KMS-11 (cell line): Measurements from ENCODE around the gene CELA2B.

Experiments used
- H2AFZ ChIP-seq: fragments of 200-600 bp; sonication (generic); 2 replicates; pipeline ENCODE4 v1.6.1; 2016; ENCODE audit warnings: antibody characterized with exemption, mixed run types, low read depth
- H3K27ac ChIP-seq: fragments of 200-600 bp; sonication (generic); 2 replicates; pipeline ENCODE4 v1.6.1; 2016; ENCODE audit warnings: mild to moderate bottlenecking, mixed run types
- H3K27me3 ChIP-seq: fragments of 200-600 bp; sonication (generic); 2 replicates; pipeline ENCODE4 v1.6.1; 2017; ENCODE audit warnings: mild to moderate bottlenecking, low read depth, mixed run types, moderate library complexity; ENCODE audit not compliant: insufficient read depth
- H3K36me3 ChIP-seq: fragments of 200-600 bp; sonication (generic); 2 replicates; pipeline ENCODE4 v1.6.1; 2017; ENCODE audit warnings: mild to moderate bottlenecking, mixed run types; ENCODE audit not compliant: insufficient read depth
- H3K4me1 ChIP-seq: fragments of 200-600 bp; sonication (generic); 2 replicates; pipeline ENCODE4 v1.6.1; 2016; ENCODE audit warnings: mild to moderate bottlenecking, low read depth, mixed run types; ENCODE audit not compliant: poor library complexity, severe bottlenecking
- H3K4me2 ChIP-seq: fragments of 200-600 bp; sonication (generic); 2 replicates; pipeline ENCODE4 v1.7.0; 2016; ENCODE audit warnings: mild to moderate bottlenecking, mixed run types
- H3K4me3 ChIP-seq: fragments of 200-600 bp; sonication (generic); IDR thresholded peaks from 2 replicates; pipeline ENCODE4 v1.6.1; 2017; ENCODE audit warnings: low read depth, low read length, mixed read lengths; ENCODE audit not compliant: insufficient read depth
- H3K79me2 ChIP-seq: fragments of 200-600 bp; sonication (generic); 2 replicates; pipeline ENCODE4 v1.6.1; 2016; ENCODE audit warnings: low read depth, mixed run types; ENCODE audit not compliant: insufficient read depth
- H3K9ac ChIP-seq: fragments of 200-600 bp; sonication (generic); 2 replicates; pipeline ENCODE4 v1.6.1; 2016; ENCODE audit warnings: mild to moderate bottlenecking, mixed run types
- H4K20me1 ChIP-seq: fragments of 200-600 bp; sonication (generic); 2 replicates; pipeline ENCODE4 v1.6.1; 2016; ENCODE audit warnings: mild to moderate bottlenecking, mixed run types; ENCODE audit not compliant: insufficient read depth
- CTCF ChIP-seq: fragments of 200-600 bp; sonication (generic); conservative IDR thresholded peaks from 2 replicates; pipeline ENCODE4 v1.6.1; 2017; ENCODE audit warnings: low read depth, mild to moderate bottlenecking, antibody characterized with exemption, low read length, moderate library complexity, mixed read lengths

Gene CELA2B

GRCh38 chr1:15448877-15449462 lies 26.9 kb upstream of the CELA2B start:
- Histone ChIP-seq H3K27ac (no peak overlapping the region), H3K36me3 (no peaks in the 10 kb centered on the region), H3K4me2 (no peak overlapping the region), H4K20me1 (no peaks in the 10 kb centered on the region), H2AFZ (no peak overlapping the region), H3K4me3 (no peak overlapping the region), H3K79me2 (no peaks in the 10 kb centered on the region), H3K27me3 (no peaks in the 10 kb centered on the region), H3K4me1 (no peaks in the 10 kb centered on the region), H3K9ac (no peak overlapping the region)
- TF ChIP-seq CTCF: no peak

GRCh38 chr1:15449567-15449966 lies 26.3 kb upstream of the CELA2B start:
- no peak overlapping the region for H3K4me3 ChIP-seq
- no peaks in the 10 kb centered on the region for H3K79me2 ChIP-seq
- H3K27ac ChIP-seq: no peak overlapping the region
- H2AFZ ChIP-seq: no peak overlapping the region
- H3K36me3 ChIP-seq: no peaks in the 10 kb centered on the region
- no peaks in the 10 kb centered on the region for H3K4me1 ChIP-seq
- TF ChIP-seq CTCF: no peak
- no peak overlapping the region for H3K4me2 ChIP-seq
- H4K20me1 ChIP-seq: no peaks in the 10 kb centered on the region
- H3K27me3 ChIP-seq: no peaks in the 10 kb centered on the region
- H3K9ac ChIP-seq: no peak overlapping the region

GRCh38 chr1:15451014-15451722 lies 24.7 kb upstream of the CELA2B start:
- Histone ChIP-seq H3K27ac (no peak overlapping the region), H3K27me3 (no peaks in the 10 kb centered on the region), H3K9ac (no peak overlapping the region), H3K4me2 (no peak overlapping the region), H3K36me3 (no peaks in the 10 kb centered on the region), H4K20me1 (no peaks in the 10 kb centered on the region), H3K4me1 (no peaks in the 10 kb centered on the region), H3K4me3 (no peak overlapping the region), H2AFZ (no peak overlapping the region), H3K79me2 (no peaks in the 10 kb centered on the region)
- TF ChIP-seq CTCF: no peak

GRCh38 chr1:15452216-15452615 lies 23.7 kb upstream of the CELA2B start:
- Histone ChIP-seq H3K27me3 (no peaks in the 10 kb centered on the region), H3K27ac (no peak overlapping the region), H2AFZ (no peak overlapping the region), H3K4me3 (no peak overlapping the region), H3K79me2 (no peaks in the 10 kb centered on the region), H3K4me2 (no peak overlapping the region), H4K20me1 (no peaks in the 10 kb centered on the region), H3K9ac (no peak overlapping the region), H3K4me1 (no peaks in the 10 kb centered on the region), H3K36me3 (no peaks in the 10 kb centered on the region)
- no peak for TF ChIP-seq CTCF
